Stimulated activated CD4-positive, alpha-beta T cell treated with anti-CD3 and anti-CD28 coated beads, Interleukin-12 subunit alpha, Interleukin-12 subunit beta, amount 100 ng/mL, for 24 hours (primary cell): ENCODE results near the gene SYNE3.

ENCODE experiments used
- DNase-seq, 2 experiments: peaks; one replicate each; pipeline ENCODE4 v3.0.0-alpha.2; 2020; ENCODE audit warnings: low read depth in 2 of 2

SYNE3 gene

GRCh38 chr14:95504135-95505029 lies 12.1 kb downstream of the SYNE3 start:
- DNase-seq, result no peak

- no peak for DNase-seq
Measured at GRCh38 chr14:95503365-95504134, 12.9 kb downstream of the SYNE3 start.

- no peak for DNase-seq
Measured at GRCh38 chr14:95502381-95502950, 14.0 kb downstream of the SYNE3 start.

GRCh38 chr14:95500772-95501401 lies 15.6 kb downstream of the SYNE3 start:
- no peak for DNase-seq

- DNase-seq, result no peak
Measured at GRCh38 chr14:95500201-95500681, 16.2 kb downstream of the SYNE3 start.

- no peak for DNase-seq
Measured at GRCh38 chr14:95499354-95499750, 17.1 kb downstream of the SYNE3 start.

- DNase-seq, result no peak
Measured at GRCh38 chr14:95498622-95499353, 17.7 kb downstream of the SYNE3 start.

- DNase-seq, result no peak
Measured at GRCh38 chr14:95497561-95498011, 18.9 kb downstream of the SYNE3 start.

GRCh38 chr14:95496690-95497259 lies 19.7 kb downstream of the SYNE3 start:
- DNase-seq, result no peak

- DNase-seq, result no peak
Measured at GRCh38 chr14:95496111-95496681, 20.3 kb downstream of the SYNE3 start.

- DNase-seq, result no peak
Measured at GRCh38 chr14:95495538-95496025, 20.9 kb downstream of the SYNE3 start.

- no peak for DNase-seq
Measured at GRCh38 chr14:95495076-95495475, 21.4 kb downstream of the SYNE3 start.

GRCh38 chr14:95494456-95494855 lies 22.0 kb downstream of the SYNE3 start:
- no peak for DNase-seq

GRCh38 chr14:95493976-95494375 lies 22.5 kb downstream of the SYNE3 start:
- no peak for DNase-seq

- no peak for DNase-seq
Measured at GRCh38 chr14:95493503-95493902, 22.9 kb downstream of the SYNE3 start.

- no peak for DNase-seq
Measured at GRCh38 chr14:95491936-95492608, 24.4 kb downstream of the SYNE3 start.

GRCh38 chr14:95490727-95491451 lies 25.6 kb downstream of the SYNE3 start:
- no peak for DNase-seq

GRCh38 chr14:95490138-95490509 lies 26.3 kb downstream of the SYNE3 start:
- DNase-seq, result no peak
